ENCODE data around the gene TSPAN13.

The TSPAN13 gene

DNA sequence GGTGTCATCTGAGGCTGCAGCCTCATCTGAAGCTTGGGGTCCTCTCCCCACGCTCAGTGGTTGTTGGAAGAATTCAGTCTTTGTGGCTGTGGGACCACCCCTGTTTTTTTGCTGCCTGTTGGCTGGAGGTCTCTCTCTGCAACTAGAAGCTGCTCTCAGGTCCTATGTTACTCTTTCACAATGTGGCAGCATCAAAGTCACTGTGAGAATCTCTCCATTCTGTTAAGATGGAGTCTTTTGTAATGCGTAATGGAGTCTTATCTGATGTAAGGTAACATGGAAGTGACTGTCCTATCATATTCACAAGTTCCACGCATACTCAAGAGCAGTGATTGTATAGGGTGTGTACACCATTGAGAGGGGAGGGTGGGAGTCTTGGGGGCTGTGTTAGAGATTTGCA is 24.9 kb downstream of the TSPAN13 start:
- Mint-ChIP-seq H3K27me3 (ENCODE audit: low read depth, poor library complexity) (no peaks in the 10 kb centered on the region), H3K27ac (no peak overlapping the region), H3K4me1 (no peaks in the 10 kb centered on the region), H3K36me3 (ENCODE audit: low read depth) (no peaks in the 10 kb centered on the region), H3K9me3 (no peaks in the 10 kb centered on the region), H3K4me3 (no peak overlapping the region)
- TF ChIP-seq, protein P1, sequence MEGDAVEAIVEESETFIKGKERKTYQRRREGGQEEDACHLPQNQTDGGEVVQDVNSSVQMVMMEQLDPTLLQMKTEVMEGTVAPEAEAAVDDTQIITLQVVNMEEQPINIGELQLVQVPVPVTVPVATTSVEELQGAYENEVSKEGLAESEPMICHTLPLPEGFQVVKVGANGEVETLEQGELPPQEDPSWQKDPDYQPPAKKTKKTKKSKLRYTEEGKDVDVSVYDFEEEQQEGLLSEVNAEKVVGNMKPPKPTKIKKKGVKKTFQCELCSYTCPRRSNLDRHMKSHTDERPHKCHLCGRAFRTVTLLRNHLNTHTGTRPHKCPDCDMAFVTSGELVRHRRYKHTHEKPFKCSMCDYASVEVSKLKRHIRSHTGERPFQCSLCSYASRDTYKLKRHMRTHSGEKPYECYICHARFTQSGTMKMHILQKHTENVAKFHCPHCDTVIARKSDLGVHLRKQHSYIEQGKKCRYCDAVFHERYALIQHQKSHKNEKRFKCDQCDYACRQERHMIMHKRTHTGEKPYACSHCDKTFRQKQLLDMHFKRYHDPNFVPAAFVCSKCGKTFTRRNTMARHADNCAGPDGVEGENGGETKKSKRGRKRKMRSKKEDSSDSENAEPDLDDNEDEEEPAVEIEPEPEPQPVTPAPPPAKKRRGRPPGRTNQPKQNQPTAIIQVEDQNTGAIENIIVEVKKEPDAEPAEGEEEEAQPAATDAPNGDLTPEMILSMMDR (IDR thresholded peaks at IDR 0.05), result no peak
- DNase-seq, result no peak

DNA sequence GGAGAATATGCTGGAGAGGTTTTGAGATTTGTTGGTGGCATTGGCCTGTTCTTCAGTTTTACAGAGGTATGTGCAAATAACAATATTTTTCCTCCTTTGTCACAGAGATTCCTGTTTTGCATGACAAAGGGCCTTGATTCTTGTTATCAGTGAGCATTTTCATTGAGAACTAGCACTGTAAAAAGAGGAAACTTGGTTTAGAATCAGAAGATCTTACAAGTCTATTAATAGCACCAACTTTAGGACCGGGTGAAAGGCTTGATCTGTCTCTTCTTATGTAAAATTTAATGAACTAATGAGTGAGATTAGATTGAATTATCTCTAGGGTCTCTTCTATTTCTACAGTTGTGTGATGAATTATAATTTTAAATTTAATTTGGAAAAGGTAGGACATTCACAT is 25.5 kb downstream of the TSPAN13 start:
- TF ChIP-seq, protein P1 (IDR thresholded peaks at IDR 0.05), result no peak
- no peaks in the 10 kb centered on the region for H3K36me3 Mint-ChIP-seq (ENCODE audit: low read depth)
- DNase-seq, result no peak
- H3K4me1 Mint-ChIP-seq, result no peaks in the 10 kb centered on the region
- no peak overlapping the region for H3K27ac Mint-ChIP-seq
- no peaks in the 10 kb centered on the region for H3K9me3 Mint-ChIP-seq
- H3K27me3 Mint-ChIP-seq (ENCODE audit: low read depth, poor library complexity), result no peaks in the 10 kb centered on the region
- no peak overlapping the region for H3K4me3 Mint-ChIP-seq

DNA sequence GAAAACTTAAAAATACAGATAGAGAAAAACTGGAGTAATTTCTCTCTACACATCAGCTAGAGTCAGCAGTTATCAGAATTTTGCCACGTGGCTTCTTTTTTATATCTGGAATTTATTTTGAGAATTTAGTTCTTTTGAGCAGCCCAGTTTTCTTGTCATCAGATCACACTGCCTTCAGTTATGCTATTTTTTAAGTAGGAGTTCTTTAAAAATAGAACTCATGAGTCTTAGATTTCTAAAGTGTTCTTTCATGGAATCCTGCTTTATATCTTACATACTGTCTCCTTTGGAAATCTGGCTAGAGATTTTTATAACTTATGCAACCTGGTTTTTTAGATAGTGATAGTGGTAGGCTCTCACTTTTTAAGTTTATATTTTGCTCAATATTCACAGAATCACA is 27.0 kb downstream of the TSPAN13 start:
- DNase-seq, result no peak
- H3K36me3 Mint-ChIP-seq (ENCODE audit: low read depth), result no peaks in the 10 kb centered on the region
- peaks cover 5% of the 10 kb centered on the region for H3K4me1 Mint-ChIP-seq
- TF ChIP-seq, protein P1 (IDR thresholded peaks at IDR 0.05), result no peak
- H3K27ac Mint-ChIP-seq, result no peak overlapping the region
- no peaks in the 10 kb centered on the region for H3K9me3 Mint-ChIP-seq
- no peak overlapping the region for H3K4me3 Mint-ChIP-seq
- H3K27me3 Mint-ChIP-seq (ENCODE audit: low read depth, poor library complexity), result no peaks in the 10 kb centered on the region

DNA sequence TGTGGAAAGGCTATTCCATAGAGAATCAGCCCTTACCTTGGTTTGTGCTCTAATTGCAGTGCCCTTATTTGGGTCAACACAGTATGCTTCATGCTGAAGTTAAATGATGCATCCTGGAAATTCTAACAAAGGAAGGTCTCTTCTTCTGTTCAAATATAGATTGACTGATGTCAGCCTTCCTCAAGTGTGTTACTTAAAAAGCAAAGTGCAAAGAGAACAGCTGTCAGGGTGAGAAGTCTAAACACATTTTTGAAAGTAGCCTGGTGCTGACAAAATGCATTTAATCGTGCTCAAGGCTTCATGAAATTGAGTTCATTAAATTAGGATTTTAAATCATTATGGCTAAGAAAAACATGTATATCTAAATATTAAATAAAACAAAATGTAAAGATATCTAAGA is 31.8 kb downstream of the TSPAN13 start:
- TF ChIP-seq, protein P1 (IDR thresholded peaks at IDR 0.05), result no peak
- Mint-ChIP-seq H3K27me3 (ENCODE audit: low read depth, poor library complexity) (no peaks in the 10 kb centered on the region), H3K27ac (no peak overlapping the region), H3K4me1 (peaks cover 10% of the 10 kb centered on the region), H3K9me3 (no peaks in the 10 kb centered on the region), H3K4me3 (no peak overlapping the region), H3K36me3 (ENCODE audit: low read depth) (no peaks in the 10 kb centered on the region)
- DNase-seq, result no peak

DNA sequence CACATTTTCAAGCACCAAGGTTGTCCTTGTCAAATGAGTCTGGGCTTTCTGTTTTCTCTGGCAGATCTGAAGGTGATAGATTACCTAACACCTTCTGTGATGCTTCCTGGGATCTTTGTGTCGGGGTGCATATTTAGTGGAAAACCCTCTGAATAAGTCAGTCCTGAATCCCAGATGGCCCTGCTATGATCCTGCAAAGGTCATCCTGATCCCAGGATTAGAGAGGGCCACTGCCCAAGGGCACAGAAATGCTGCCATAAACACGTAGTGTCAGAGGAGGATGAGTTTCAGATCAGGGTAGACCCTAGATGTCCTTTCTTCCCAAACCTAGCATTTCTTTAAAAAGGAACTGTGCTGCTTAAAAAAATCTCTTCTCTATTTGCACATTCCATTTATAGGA is 32.3 kb downstream of the TSPAN13 start:
- Mint-ChIP-seq H3K4me3 (no peak overlapping the region), H3K27me3 (ENCODE audit: low read depth, poor library complexity) (no peaks in the 10 kb centered on the region), H3K9me3 (no peaks in the 10 kb centered on the region), H3K27ac (no peak overlapping the region), H3K36me3 (ENCODE audit: low read depth) (no peaks in the 10 kb centered on the region), H3K4me1 (peaks cover 10% of the 10 kb centered on the region)
- TF ChIP-seq, protein P1 (IDR thresholded peaks at IDR 0.05), result no peak
- no peak for DNase-seq

DNA sequence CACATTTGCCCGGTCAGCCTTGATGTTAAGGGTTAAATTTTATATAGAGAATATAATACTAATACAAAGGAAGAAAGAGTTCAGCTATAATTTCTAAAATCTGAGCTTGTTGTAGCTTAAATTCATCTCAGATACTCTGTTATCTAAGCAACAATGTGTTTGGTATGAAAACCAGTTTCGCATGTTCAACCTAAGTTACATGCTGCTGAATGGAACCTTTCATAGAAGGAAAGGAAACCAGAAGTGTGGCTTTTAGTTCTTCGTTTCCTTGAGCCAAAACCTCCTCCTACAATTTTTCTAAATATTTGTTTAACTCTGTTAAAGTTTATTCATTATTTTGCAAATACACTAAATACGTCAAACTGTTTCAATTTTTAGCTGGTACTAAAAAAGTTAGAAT is 32.7 kb downstream of the TSPAN13 start:
- Mint-ChIP-seq H3K9me3 (peaks cover 4% of the 10 kb centered on the region), H3K36me3 (ENCODE audit: low read depth) (peaks cover 3% of the 10 kb centered on the region), H3K27me3 (ENCODE audit: low read depth, poor library complexity) (no peaks in the 10 kb centered on the region), H3K4me1 (peaks cover 10% of the 10 kb centered on the region), H3K4me3 (no peak overlapping the region), H3K27ac (no peak overlapping the region)
- TF ChIP-seq, protein P1 (IDR thresholded peaks at IDR 0.05), result no peak
- DNase-seq, result no peak

Data from nephron progenitor cell (in vitro differentiated cells).